T-helper 1 cell treated with Interleukin-12 subunit alpha and Interleukin-12 subunit beta and Interleukin-4 antibody, amounts not matched to agents 30 ng/mL and 1 ng/mL, for 36 hours (primary cell): ENCODE results near the gene OLFM2. TPM values are rescaled to one million over a fixed set of nuclear protein-coding genes. Genes with fewer than 3 reads are reported as not detected.
"Not testable (repeated sequence)": the region's sequence is repeated elsewhere in the genome, so short reads cannot be mapped to it uniquely, and the experiment has no call there.

Experiments
- intact Hi-C: fragments of 100-400 bp; cut with micrococcal nuclease; formaldehyde crosslinking; loops from one replicate; pipeline ENCODE4 v1.15.1; 2024
- total RNA-seq: library from RNA; stranded (reverse); gene quantifications from 2 replicates; pipeline ENCODE4 v1.2.3, GENCODE V29; 2022

The OLFM2 gene
- total RNA-seq, 1 donor from 2014 or later: 11.0 TPM

DNA sequence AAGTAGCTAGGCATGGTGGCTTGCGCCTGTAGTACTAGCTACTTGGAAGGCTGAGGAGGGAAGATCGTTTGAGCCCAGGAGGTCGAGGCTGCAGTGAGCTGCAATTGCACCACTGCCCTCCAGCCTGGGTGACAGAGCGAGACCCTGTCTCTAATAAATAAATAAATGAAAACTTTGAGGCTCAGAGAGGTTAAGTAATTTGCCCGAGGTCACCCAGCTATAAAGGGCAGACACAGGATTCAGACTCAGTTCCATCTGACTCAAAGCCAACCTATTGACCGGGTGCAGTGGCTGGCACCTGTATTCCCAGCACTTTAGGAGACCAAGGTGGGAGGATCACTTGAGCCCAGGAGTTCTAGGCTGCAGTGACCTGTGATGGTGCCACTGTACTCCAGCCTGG lies 7.4 kb upstream of the OLFM2 start:
- intact Hi-C loops: no loop called here

DNA sequence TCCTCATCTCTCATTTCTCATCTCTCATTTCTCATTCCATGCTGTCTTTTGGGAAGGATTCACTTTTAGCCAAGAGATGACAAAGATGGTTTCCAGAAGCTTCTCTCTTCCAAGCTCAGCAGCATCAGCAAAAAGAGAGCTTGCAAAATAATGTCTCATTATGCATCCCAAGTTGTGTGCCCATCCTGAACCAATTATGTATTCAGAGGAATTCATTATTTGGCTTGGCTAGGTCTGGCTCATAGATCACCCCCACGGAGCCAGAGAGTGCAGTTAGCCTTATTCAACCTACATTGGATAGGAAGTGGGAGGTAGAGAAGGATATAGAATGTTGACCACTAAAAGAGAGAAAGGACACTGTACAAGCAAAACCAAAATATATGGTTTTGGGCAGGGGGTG lies 5.4 kb upstream of the OLFM2 start:
- intact Hi-C loops: no loop called here

DNA sequence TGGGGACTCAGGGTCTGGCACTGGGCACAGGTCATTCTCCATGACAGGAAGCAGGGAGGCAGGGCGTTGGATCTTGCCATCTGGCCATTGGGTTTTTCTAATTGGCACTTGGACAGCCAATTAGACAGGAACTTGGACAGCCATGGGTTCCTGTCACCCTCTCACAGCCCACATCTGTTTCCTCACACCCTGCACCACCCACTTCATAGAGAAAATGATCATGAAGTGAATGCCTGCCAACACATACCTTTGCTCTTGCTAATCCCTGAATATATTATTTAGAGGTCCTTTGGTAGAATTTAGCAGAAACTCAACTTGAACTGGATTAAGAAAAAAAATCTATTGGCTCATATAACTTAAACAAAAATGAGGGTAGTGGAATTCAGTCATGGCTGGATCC lies 4.9 kb upstream of the OLFM2 start:
- intact Hi-C loops: no loop called here

DNA sequence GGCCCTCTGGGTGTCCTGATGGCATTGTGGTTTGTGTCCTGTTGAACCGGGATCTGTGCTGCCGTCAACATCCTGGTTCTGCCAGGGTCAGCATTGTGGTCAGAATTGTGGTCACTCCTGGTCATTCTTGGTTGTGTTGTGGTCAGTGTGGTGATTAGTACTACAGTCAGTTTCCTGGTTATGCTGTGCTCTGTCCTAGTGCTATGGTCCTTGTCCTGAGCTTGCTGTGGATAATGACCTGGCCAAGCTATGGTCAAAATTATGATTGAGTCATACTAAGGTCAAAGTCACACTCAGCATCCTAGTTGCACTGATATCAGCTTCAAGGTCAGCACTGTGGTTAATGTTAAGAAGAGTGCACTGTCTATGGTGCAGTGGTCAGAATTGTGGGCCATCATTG lies 4.5 kb upstream of the OLFM2 start:
- intact Hi-C loops: no loop called here

DNA sequence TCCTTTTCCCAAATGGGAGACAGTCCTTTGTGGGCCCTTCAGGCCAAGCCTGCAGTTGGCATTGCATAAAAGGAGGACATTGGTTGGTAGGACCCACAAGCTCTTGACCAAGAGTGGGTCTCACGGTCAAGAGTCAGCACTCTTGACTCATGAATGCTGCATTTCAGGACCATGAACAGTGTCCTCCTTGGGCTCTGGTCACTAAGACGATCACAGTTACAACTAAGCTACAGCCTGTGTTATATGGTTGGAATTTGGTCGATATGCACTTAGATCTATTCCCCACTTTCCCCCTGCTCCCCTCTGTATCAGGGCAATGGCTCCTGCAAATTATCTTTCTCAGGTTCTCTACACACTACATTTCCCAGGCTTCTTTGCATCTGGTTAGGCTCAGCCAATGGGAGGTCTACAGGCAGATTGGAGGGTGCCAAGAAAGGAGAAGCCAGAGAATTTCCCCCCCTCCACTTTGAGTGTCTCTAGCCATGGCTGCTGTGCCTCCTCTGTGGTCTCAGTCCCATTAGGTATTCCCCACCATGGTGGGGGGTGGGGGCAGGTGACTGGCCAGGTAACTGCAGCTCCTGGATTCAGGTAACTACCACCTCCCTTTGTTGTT lies 3.1 kb upstream of the OLFM2 start:
- intact Hi-C loops: no loop called here

DNA sequence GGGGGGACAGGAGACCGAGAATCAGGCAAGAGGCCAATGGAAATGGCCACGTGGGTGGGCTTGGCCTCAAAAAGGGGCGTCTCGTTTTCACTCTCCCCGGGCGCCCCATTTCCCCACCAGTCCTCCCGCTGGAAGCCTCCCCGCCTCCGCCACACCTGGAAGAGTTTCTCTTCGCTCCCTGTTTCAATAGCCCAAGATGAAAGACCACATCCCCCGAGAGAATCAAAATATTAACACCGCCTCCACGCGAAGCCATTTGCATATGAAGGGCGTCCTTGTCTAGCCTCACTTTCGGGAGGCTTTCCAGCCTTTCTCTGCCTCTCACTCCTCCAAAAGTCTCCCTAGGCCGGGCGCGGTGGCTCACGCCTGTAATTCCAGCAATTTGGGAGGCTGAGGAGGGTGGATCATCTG lies 691 bp upstream of the OLFM2 start:
- intact Hi-C loops: no loop called here

DNA sequence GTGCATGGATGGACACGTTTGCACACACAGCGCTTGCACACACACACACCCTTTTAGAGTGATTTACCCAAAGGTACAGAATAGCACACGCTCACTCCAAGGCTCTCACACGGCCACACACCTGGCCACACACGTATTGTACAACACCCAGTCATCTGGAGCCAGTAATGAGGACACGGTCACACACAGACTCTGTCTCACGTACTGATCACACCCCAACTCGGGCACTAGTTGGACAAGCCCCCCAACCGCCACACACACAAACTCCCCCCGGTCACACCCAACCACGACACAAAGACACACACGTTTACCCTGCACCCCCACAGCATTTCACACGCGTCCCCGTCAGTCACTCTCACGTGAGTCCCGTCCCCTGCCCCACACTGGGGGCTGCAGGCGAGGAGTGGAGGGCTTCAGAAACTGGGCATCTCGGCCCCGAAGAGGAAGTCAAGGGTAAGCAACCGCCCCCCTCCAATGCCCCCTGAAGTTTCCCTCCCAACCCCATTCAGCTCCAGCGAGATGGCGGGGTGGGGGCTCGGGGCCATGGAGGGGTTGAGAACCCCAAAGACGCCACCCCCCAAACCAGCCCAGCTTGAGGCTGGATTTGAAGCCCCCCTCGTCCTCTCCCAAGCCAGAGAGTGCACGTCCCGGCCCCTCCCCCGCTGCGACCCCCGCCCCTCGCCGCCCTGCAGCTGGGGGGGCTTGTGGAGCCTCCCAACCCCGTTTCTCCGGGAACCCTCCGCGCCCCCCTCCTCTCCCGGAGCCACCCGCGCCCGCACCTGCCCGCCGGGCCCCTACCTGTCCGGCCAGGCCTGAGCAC lies 599 bp downstream of the OLFM2 start:
- intact Hi-C loops: loop anchor here (2.0 kb wide), 2 partner anchors 177 to 445 kb away; partner anchors contain the start of gene TYK2

DNA sequence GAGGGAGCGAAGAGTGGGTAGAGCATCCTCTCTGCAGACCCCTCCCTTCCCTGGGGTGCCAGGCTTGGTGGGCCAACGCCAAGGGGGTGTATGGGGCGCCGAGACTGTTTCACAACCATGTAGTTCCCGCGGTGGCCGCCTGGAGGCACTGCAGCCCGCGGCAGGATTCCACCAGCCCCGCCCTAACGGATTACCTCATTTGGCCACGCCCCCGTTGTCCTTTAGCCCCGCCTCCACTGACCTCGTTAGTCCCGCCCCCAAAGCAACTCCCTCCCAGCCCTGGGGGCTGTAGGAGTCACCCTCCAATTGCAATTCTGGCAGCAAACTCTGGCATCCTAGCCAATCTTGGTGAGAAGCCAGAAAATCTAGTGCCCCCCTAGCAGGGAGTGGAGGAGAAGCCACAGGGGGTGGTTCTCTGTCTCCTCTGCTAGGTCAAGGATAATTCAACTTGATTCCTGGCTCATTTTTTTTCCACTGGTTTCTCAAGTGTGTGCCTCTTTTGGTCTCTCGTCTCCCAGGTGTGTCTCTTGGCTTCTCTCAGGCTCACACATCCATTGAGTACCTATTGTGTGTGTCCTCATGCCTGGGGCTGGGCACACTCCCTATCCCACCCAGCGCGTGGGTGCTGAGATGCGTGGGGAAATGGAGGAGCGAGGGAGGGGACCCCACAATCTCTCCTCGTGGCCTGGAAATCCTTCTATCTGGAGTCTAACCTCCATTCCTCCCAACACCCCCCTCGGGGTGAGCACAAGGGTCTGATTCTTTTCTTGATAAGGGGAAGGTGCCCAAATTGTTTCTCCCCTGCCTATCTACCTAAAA lies 2.0 kb downstream of the OLFM2 start:
- intact Hi-C loops: loop anchor here (1.0 to 5.0 kb wide), 7 partner anchors 66 to 446 kb away; partner anchors contain the start of genes SHFL, TYK2 and ZNF561

DNA sequence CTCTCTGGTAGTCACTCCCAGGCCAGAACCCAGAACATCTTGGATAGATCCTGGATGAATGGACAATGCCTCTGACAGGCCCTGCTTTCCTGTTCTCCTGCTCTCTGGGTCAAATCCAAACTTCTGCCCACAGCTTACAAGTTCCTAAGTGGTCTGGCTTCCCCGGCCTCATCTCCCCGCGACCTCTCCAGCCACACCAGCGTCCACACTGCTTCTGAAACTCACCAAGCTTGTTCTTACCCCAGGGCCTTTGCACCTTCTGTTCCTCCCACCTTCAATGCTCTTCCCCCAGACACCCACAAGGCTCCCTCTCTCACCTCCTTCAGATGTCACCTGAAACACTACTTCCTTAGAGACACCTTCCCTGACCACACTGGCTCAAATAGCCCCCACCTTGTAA lies 3.5 kb downstream of the OLFM2 start:
- intact Hi-C loops: loop anchor here (5.0 kb wide), 1 partner anchor 311 kb away; the partner anchor contains the start of gene ZNF561

DNA sequence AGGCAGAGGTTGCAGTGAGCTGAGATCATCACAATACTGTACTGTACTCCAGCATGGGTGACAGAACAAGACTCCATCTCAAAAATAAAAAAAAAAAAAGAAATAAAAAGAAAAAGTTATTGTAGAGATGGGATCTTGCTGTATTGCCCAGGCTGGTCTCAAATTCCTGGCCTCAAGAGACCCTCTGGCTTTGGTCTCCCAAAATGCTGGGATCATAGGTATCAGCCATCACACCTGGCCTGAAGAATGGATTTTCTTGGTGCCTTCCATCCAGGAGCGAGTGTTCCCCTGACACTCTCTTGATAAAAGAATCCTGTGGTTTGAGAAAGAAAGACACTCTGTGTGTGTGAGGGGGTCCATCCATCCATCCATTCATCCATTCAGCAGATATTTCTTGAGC lies 4.7 kb downstream of the OLFM2 start:
- intact Hi-C loops: loop anchor here (1.0 to 5.0 kb wide), 4 partner anchors 95 to 459 kb away; partner anchors contain the start of gene ZNF561

DNA sequence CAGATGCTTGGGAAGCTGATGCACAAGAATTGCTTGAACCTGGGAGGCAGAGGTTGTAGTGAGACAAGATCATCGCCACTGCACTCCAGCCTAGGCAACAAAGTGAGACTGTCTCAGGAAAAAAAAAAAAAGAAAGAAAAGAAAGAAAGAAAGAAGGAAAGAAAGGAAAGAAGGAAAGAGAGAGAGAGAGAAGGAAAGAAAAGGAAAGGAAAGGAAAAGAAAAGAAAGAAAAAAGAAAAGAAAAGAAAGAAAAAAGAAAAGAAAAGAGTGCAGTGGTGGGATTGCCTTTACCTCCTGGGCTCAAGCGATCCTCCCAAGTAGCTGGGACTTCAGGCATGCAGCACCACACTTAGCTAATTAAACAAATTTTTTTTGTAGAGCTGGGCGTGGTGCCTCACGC lies 12.9 kb downstream of the OLFM2 start:
- intact Hi-C loops: no loop called here

DNA sequence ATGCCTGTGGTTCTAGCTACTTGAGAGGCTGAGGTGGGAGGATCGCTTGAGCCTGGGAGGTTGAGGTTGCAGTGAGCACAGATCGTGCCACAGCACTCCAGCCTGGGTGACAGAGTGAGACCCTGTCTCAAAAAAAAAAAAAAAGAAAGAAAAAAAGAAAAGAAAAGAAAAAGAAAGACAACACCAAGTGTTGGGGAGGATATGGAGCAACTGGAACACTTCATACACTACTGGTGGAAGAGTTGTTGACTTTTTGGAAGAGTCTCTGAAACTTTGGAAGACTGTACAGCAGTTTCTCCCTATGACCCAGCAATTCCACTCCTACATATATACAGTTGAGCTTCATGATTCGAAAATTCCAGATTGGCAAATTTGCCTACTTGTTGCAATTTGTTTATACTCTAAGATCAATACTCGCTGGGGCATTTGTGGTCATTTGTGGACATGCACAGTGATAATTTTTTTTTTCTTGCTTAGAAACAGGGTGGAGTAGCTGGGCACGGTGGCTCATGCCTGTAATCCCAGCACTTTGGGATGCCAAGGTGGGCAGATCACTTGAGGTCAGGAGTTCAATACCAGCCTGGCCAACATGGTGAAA lies 13.4 kb downstream of the OLFM2 start:
- intact Hi-C loops: not testable (repeated sequence)

DNA sequence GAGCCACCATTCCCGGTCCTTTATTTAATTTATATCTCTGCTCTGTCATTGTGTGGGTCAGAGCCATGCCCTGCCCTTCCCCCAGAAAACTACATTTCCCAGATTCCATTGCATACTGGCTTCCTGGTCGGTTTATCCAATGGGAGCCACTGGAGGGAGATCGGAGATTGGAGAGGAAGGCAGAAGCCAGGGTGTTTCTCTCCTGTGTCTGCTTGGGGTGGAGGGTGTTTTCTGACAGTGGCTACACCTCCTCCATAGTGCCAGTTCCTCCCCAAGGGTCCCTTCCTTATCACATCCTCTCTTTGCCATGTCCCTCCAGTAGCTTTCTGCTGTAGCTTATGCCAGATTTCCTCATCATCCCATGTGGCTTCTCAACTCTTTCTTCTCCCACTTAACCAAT lies 19.0 kb downstream of the OLFM2 start:
- intact Hi-C loops: no loop called here

DNA sequence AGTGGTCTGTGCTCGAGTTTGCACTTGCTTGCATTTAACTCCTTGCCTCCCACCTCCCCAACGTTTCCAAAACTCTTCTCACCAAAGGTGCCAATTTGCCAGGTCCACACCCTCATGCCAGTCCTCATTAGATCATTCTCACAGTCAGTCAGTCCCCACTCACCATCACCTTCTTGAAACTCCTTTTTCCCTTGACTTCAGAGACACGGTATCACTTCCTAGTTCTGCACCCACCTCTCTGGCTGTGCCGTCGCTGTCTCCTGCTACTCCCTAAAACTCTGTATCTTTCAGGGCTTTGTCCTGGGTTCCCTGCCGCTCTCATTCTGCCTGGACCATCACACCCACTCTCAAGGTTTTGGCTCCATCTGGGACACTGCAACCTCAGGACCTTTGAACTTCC lies 19.6 kb downstream of the OLFM2 start:
- intact Hi-C loops: no loop called here

DNA sequence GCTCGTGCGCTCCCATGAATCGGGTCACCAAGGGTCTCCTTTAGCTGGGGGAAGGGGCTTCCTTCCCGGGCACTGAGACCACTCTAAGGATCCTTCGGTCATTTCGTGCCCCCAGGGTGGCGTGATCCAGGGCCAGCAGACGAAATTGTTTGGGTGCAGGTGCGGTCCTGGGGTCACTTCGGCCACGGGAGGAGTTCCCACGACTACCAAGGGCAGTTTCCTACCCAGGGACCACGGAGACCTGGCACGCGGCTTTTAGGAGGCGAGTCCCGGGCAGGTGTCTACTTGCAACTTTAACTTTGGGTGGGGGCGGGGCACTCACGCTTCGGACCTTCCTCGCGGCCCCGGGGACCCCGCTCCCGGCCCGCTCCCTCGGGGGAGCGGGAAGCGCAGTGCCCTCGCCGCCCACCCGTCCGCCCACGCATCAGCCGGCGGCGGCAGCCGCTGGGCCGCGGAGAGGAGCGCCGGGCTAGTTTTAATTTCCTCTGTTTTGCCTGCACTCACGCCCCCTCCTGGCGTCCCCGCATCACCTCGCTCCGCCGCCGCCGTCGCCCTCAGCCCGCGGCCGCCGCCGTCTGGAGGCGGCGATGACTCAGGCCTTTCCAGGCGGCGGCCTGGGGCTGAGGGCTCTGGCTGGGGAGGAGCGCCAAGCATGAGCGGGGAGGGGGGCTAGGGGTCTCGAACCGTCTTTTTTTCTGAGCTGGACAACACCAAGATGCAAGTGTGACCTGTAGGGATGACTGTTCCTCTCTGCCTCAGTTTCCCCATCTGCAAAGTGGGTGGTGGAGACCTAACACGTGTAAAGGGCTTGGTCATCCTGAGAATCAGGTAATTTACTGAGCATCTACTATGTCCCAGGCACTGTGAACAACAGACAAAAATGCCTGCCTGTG lies 21.8 kb downstream of the OLFM2 start:
- intact Hi-C loops: loop anchor here (1.0 to 5.0 kb wide), 6 partner anchors 56 to 772 kb away; partner anchors contain the start of genes PIN1 and ZNF317

DNA sequence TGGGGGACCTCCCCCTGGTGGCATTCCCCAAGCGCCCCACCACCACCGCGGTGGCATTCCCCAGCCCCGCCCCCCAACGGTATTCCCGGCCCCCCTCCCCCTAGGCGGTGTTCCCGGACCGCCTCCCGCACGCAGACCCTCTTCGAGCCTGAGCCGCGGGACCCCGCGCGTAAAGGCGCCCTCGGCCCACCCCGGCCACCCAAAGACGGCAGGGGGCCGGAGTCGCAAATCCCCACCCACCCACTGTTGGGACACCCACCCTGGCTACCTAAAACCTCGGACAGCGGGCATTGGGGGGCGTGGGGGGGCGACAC lies 22.4 kb downstream of the OLFM2 start:
- intact Hi-C loops: loop anchor here (1.0 to 5.0 kb wide), 6 partner anchors 55 to 772 kb away; partner anchors contain the start of genes PIN1 and ZNF317

DNA sequence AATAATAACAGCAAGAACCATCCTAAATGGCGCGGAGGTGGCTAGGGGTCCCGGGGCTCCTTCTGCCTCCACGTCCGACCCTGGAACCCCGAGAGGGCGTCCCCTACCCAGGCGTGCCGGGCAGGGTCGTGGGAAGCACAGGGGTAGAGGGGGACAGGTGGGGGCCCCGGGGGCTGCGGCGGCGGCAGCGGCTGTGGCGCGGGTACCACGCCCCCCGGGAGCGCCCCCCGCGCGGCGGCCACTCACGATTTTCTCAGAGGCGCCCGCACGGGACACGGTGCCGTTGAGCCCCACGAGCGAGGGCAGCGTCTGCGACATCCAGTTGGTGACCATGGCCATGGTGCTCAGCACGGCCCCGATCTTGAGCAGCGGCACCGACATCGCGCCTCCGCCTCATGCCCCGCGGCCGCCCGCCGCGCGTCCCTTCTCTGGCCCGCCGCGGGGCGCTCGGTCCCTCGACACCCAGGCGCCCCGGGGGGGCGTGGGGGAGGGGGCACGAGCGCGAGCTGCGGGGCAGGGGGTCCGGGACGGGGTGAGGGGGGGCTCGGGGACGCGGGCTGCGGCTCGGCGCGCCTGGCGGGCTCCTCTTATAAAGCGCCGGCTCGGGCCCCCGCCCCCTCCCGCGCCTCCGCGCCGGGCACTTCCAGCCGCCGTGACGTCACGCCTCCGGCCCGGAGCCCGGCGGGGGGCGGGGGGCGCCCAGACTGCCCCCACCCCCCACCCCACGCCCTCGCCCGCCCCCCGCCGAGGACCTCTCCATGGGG lies 22.9 kb downstream of the OLFM2 start:
- intact Hi-C loops: loop anchor here (5.0 kb wide), 2 partner anchors 326 to 771 kb away; partner anchors contain the start of gene ZNF317

DNA sequence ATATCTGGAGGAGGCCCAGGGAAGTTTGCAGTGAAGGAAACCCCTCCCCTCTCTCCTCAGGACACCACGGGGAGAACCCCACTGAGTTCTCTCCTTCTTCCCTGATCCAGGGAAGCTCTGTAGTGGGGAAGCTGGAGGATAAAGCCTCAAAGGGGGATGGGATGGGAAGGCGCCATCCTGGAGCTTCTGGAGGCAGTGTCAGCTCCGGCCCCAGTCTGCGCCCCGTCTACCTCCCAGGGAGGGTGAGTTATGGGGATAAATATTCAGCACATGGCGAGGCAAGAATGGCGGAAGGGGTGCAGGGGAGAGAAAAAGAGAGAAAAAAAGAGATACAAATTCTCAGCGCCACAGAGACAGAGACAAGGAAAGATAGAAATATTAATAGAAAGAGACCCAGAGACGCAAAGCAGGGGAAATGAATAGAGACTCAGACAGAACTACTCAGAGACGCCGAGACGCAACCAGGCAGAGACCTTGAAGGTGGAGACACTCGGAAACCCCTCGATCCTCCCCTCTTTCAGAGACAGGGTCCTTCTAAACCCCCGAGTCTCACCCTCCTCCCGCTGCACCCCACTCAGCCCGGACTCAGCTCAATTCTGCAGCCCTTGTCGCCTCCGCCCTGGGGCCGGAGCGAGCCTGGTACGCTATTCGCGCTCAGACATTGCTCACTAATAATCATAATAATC lies 23.6 kb downstream of the OLFM2 start:
- intact Hi-C loops: loop anchor here (5.0 kb wide), 2 partner anchors 325 to 770 kb away; partner anchors contain the start of gene ZNF317
